BE2C (cell line): Measurements from ENCODE around the gene ANKRD6.

Experiments used
- DNase-seq: peaks from one replicate; pipeline ENCODE4 v3.0.0-alpha.2; 2020
- H3K27me3 ChIP-seq: fragments of 250-450 bp; sonication (Bioruptor Pico); 2 replicates; pipeline ENCODE4 v1.5.1; 2020; ENCODE audit warnings: mild to moderate bottlenecking
- H3K36me3 ChIP-seq: fragments of 250-450 bp; sonication (Bioruptor Pico); 2 replicates; pipeline ENCODE4 v1.5.1; 2020; ENCODE audit warnings: mild to moderate bottlenecking
- H3K4me1 ChIP-seq: fragments of 250-450 bp; sonication (Bioruptor Pico); 2 replicates; pipeline ENCODE4 v1.5.1; 2020
- H3K4me3 ChIP-seq: 2 replicates; pipeline ENCODE4 v1.5.1; 2011; ENCODE audit warnings: low read depth, low read length
- H3K9me3 ChIP-seq: fragments of 250-450 bp; sonication (Bioruptor Pico); 2 replicates; pipeline ENCODE4 v1.5.1; 2020
- TF ChIP-seq, protein P1 (sequence below): IDR thresholded peaks from 2 replicates; pipeline ENCODE4 v1.5.1; 2012; ENCODE audit warnings: mild to moderate bottlenecking, low read depth, low read length

Gene ANKRD6

GRCh38 chr6:89454300-89454699, 21.3 kb downstream of the ANKRD6 start:
- Histone ChIP-seq H3K27me3 (no peaks in the 10 kb centered on the region), H3K4me1 (no peaks in the 10 kb centered on the region), H3K4me3 (no peak overlapping the region), H3K36me3 (no peaks in the 10 kb centered on the region), H3K9me3 (no peaks in the 10 kb centered on the region)
- no peak for DNase-seq
- TF ChIP-seq, protein P1, sequence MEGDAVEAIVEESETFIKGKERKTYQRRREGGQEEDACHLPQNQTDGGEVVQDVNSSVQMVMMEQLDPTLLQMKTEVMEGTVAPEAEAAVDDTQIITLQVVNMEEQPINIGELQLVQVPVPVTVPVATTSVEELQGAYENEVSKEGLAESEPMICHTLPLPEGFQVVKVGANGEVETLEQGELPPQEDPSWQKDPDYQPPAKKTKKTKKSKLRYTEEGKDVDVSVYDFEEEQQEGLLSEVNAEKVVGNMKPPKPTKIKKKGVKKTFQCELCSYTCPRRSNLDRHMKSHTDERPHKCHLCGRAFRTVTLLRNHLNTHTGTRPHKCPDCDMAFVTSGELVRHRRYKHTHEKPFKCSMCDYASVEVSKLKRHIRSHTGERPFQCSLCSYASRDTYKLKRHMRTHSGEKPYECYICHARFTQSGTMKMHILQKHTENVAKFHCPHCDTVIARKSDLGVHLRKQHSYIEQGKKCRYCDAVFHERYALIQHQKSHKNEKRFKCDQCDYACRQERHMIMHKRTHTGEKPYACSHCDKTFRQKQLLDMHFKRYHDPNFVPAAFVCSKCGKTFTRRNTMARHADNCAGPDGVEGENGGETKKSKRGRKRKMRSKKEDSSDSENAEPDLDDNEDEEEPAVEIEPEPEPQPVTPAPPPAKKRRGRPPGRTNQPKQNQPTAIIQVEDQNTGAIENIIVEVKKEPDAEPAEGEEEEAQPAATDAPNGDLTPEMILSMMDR, result no peak

GRCh38 chr6:89458704-89459103, 25.8 kb downstream of the ANKRD6 start:
- Histone ChIP-seq H3K4me3 (no peak overlapping the region), H3K4me1 (no peaks in the 10 kb centered on the region), H3K36me3 (no peaks in the 10 kb centered on the region), H3K9me3 (no peaks in the 10 kb centered on the region), H3K27me3 (no peaks in the 10 kb centered on the region)
- TF ChIP-seq, protein P1, result no peak
- DNase-seq, result no peak

GRCh38 chr6:89459501-89459900, 26.5 kb downstream of the ANKRD6 start:
- Histone ChIP-seq H3K4me1 (no peaks in the 10 kb centered on the region), H3K9me3 (no peaks in the 10 kb centered on the region), H3K4me3 (no peak overlapping the region), H3K27me3 (no peaks in the 10 kb centered on the region), H3K36me3 (no peaks in the 10 kb centered on the region)
- no peak for DNase-seq
- TF ChIP-seq, protein P1, result no peak

- TF ChIP-seq, protein P1, result no peak
Measured at GRCh38 chr6:89460713-89461112, 27.8 kb downstream of the ANKRD6 start.

DNA sequence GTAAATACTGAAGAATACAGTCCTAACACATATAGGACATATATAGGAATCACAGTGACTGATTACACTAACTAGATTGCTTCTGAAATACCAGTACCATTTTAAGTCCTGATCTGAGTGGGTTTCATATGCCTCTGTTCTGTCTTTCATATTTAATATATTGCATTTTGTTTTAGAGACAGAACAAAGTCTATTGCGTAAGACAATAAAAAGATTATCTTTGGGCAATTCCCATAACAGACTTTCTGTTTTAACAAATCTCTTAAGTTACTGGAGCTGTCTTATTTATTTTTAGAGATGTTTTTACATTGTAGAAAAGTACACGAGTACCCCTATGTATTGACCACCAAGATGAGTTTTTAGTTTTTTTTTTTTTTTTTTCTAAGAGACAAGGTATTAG, 29.6 kb downstream of the ANKRD6 start:
- TF ChIP-seq, protein P1, result no peak
- no peak overlapping the region for H3K4me3 ChIP-seq
- H3K4me1 ChIP-seq, result no peaks in the 10 kb centered on the region
- DNase-seq, result no peak
- no peaks in the 10 kb centered on the region for H3K9me3 ChIP-seq
- no peaks in the 10 kb centered on the region for H3K27me3 ChIP-seq
- no peaks in the 10 kb centered on the region for H3K36me3 ChIP-seq

More at GRCh38 chr6:89460713-89461112, 27.8 kb downstream of the ANKRD6 start:
- H3K27me3 ChIP-seq, result no peaks in the 10 kb centered on the region
- H3K9me3 ChIP-seq, result no peaks in the 10 kb centered on the region
- no peak for DNase-seq
- no peak overlapping the region for H3K4me3 ChIP-seq
- no peaks in the 10 kb centered on the region for H3K4me1 ChIP-seq
- H3K36me3 ChIP-seq, result no peaks in the 10 kb centered on the region

GRCh38 chr6:89464295-89464694, 31.3 kb downstream of the ANKRD6 start:
- H3K4me3 ChIP-seq, result no peak overlapping the region
- H3K27me3 ChIP-seq, result no peaks in the 10 kb centered on the region
- no peaks in the 10 kb centered on the region for H3K9me3 ChIP-seq
- no peaks in the 10 kb centered on the region for H3K4me1 ChIP-seq
- TF ChIP-seq, protein P1, result no peak
- no peak for DNase-seq
- no peaks in the 10 kb centered on the region for H3K36me3 ChIP-seq
